RCC 7860 (cell line): ENCODE results near the gene FAM222B.

Experiments
- DNase-seq: peaks from one replicate; pipeline ENCODE4 v3.0.0-alpha.2; 2015; ENCODE audit warnings: low spot score
- FAIRE-seq: peaks from 2 replicates; lab custom pipeline; 2012; peaks lifted over from hg19 to GRCh38; lab: Jason Lieb, UNC

Gene FAM222B

DNA sequence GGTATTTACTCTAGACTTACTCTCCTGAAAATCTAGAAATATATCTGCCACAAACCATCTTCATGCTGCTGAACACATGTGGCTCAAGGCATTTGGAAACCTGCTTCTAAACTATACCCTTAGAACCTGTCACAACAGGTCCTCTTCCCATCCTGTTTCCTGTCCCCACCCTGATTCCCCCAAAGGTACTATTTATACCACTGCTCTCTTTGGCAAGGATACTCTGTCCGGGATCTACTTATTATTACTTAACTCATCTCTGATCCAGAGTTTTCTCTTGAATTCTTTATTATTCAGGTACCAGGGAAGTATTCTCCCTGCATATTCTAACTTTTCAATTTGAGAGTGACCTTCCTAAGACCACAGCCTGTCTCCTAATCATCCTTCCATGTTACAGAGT lies 65.4 kb downstream of the FAM222B start:
- DNase-seq: no peak
- no peak for FAIRE-seq

DNA sequence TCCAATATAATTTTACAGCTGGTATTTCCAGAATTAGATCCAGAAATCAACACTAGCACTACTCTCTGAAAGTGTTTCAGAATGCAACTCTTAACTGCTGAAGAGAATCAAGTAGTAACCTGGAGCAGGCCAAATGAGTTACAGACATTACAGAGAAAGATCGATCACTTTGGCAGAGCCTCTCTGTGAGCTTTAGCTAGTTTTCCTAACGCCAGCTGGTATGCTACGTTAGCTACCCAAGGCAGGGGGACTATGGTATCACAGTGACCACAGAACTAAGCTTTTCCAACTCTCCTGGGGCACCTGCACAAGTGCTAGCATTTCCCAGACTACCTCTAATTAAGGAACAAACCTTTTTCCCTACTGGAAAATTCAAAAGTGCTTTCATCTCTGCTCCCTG lies 68.4 kb downstream of the FAM222B start:
- no peak for DNase-seq
- FAIRE-seq: no peak

DNA sequence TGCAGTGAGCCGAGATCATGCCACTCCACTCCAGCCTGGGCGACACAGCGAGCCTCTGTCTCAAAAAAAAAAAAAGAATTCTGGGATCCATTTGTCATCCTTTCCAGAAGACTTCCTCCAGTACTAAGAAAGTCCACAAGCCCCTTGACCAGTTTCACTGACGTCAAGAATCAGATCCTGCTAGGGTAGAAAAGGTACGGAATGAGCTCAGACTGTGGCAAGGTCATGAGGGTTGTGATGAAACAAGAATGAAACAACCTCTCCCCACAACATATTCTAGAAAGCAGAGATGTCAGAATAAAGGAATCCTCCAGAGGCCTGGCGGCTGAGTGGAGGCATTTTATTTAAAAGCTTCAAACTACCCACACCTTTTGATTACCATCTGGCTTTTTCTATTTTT lies 68.9 kb downstream of the FAM222B start:
- FAIRE-seq (no peak), DNase-seq (no peak)

DNA sequence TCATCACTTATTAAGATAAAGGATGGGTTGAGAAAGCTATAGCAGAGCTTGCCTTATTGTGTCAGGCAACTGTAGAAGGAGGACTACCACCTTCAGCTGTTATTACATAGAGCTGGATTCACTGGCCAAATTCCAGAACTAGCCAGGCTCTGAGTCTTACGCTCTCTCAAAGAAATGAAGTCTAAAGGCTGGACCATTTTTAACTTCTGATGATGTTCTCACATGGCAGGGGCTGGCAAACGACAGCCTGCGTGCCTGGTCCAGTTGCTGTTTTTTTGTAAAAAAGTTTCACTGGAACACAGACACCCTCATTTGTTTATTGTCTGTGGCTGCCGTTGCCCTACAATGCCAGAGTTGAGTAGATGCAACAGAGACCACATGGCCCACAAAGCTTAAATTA lies 77.6 kb downstream of the FAM222B start:
- DNase-seq (no peak), FAIRE-seq (no peak)

DNA sequence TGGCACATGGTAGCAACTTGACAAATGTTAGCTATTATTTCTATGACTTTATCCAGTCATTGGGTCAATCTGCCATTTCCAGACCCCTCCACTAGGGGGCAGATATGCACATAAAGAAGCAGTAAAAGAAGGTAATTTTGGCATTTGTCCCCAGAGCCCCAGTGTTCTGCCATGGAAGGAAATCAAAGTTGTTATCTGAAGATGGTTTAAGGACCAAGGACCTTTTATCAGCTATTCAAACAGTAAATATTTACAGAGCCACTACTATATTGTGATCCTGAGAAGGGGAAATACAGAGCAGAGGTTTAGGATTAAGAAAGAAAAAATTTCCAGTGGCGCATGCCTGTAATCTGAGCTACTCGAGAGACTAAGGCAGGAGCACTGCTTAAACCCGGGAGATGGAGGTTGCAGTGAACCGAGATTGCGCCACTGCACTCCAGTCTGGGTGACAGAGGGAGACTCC lies 78.8 kb downstream of the FAM222B start:
- peak; percentile 33 for DNase-seq
- FAIRE-seq: peak; percentile 65

DNA sequence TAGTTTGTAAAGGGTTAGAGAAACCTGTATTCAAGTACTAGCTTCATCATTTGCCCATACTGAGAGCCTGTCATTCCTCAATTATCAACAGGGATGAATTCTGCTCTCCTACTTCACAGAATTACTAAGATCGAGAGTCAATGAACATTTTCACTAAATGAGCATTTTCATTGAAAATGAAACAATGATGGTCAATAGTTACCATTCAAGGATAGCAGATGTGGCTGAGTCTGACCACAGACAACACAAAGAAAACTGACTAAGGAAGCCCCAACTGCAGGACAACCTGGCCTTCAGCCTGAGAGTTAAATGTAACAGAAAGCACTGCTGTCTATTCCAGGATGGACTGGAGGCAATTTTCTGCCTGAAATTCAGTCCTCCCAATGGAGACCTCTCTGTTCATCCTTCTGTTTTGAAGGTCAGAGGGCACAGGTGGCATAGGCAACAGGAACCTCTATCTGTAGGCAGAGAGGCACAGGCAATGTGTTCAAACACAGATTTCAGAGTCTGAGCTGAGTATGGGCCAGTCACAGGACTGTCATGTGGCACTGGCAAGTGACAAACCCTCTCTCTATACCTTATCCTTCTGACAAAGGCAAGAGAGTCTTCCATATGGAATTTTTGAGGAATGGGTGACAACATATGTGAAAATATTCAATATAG lies 79.3 kb downstream of the FAM222B start:
- DNase-seq (no peak), FAIRE-seq (no peak)

DNA sequence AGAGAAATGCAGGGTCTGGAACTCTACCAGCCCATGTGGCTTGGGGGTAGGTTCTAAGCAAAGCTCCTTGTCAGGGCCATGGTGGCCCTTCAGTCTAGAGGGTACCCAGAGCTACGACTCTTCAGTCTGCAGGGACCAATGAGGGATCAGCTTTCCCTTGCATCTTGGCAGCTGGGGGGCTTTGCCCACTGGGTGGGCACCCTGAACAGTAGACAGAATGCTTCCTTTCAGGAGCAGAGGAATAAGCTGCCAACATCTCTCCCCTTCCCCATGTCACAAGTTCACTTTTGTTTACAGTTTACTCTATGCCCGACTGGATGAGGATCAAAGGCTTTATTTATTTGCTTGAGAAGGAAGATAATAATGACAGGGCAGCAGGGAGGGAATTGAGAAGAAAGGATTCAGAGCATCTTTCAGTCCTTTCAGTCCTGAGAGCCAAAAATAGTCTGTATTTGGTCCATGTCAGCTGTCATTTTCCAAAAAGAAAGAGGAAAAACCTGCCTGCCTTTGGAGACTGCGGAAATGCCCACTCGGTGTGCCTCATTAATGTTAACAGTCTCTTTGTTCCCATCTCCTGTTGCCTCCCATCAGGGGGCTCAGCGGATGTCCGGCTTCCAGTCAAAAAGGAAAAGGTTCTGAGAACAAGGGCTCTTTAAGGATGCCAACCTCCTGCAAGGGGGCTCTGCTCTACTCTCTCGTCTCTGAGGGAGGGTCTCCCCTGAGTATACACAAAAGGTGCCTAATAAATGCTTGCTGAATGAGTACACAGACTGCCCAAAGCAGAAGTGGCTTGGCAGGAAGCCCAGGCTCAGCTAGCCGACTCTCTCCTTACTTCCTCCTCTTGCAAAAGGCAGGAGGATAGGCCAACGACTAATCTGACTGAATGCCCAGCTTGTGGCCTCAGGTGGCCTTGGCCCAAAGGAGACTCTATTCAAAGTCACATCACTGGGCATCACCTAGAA lies 81.7 kb downstream of the FAM222B start:
- no peak for FAIRE-seq
- DNase-seq: no peak

DNA sequence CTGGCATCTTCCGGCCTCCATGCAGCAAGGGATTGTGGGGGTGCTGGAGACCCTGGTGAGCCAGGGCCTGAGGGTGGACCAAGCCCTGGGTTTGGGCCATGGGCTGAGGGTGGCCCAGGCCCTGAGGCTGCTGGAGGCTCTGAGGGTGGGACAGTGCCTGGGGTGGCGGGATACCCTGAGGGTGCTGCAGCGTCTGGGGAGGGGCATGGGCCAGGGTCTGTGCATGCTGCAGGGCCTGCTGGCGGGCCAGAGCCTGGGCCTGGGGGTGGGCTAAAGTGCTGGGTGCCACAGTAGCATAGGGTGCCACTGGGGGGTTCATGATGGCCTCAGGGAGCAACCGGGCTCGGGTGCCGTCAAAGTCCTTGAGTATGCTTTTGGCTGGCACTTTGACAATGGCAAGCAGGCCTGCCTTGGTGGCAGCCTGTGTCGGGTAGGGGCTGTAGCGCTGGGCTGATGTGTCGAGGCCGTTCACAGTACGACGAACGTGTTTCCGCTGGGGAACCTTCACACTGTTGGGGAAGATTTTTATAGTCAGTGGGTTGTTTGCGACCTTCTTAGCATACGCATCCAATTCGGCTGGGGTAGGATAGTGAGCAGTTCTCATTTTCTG lies 83.2 kb downstream of the FAM222B start:
- FAIRE-seq: no peak

DNA sequence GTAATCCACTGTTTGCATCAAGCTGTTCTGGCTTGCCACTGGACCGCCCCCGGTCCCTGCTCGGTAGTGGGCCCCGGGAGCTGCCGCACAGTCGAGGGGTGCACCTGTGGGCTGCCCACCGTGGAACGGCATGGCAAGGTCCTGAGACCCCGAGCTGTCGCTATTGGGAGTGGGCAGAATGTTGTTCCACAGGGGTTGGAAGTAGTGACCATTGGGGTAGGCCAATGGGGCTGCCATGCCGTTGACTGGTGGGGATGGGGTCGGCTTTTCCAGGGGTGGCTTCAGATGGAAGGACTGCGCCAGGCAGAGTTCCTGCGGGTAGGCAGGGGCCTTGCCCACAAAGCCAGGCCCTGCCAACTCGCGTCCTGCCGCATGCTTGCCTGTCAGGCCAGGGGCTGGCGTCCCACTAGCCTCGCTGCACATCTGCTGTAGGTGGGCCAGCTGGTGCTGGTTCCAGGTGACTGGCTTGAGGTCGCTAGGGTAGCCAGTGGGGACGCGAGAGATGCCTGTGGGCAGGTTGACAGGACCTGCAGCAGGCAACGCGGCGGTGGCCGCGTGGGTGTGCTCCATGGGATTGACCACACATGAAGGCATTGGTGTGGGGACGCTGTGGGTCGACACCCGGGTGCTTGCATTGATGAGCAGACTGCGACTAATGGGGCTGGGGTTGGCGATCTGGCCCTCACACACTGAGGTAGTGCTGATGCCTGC lies 84.0 kb downstream of the FAM222B start:
- DNase-seq: no peak
- no peak for FAIRE-seq

More for the DNA sequence above, 83.2 kb downstream of the FAM222B start:
- DNase-seq: no peak

DNA sequence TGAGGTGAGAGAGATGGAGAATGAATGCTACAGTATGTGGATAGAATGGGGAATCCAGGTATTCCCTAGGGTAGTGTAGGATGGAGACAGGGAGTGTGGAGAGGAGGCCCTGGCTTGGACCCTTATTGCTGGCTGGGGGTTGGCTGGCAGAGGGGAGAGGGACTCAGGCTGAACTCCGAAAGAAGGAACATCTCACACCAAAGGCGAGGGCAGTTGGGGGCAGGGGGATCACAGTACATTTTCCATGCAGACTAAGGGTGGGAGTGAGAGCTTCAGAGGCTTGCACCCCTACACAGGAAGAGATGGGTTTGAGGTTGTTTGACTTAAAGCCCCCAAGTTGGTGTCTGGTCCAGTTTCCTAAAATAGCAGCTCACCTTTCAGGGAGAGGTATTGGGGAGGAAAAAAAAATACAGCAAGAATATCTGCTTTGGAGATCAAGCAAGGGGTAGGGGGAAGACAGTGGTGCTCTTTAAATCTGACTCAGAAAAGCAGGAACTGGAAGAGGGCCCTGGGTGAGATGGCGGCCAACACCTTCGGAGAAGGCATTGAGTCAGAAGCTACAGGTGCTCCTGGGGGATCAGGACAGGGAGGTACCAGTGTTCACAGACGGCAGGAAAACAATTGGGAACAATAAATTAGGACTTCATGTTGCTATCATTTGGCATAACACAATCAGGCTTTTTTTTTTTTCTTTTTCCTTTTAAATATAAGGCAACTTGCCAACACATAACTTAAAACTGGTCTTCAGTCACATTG lies 86.4 kb downstream of the FAM222B start:
- FAIRE-seq: no peak
- no peak for DNase-seq

DNA sequence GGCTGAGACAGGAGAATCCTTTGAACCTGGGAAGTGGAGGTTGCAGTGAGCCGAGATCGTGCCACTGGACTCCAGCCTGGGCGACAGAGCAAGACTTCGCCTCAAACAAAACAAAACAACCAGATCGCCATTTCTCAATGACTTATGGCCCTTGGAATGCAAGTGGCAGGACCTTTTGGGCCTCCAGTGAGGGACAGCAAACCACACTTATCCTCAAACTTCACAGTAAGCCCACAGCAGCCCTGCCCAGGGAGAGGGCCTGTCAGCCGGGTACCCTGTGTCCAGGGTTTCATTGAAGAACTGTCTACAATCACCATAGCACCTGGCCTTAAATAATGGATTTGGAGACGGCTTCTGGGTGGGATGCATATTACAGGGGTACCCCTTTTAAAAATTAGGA lies 87.1 kb downstream of the FAM222B start:
- DNase-seq: peak; percentile 46
- no peak for FAIRE-seq

DNA sequence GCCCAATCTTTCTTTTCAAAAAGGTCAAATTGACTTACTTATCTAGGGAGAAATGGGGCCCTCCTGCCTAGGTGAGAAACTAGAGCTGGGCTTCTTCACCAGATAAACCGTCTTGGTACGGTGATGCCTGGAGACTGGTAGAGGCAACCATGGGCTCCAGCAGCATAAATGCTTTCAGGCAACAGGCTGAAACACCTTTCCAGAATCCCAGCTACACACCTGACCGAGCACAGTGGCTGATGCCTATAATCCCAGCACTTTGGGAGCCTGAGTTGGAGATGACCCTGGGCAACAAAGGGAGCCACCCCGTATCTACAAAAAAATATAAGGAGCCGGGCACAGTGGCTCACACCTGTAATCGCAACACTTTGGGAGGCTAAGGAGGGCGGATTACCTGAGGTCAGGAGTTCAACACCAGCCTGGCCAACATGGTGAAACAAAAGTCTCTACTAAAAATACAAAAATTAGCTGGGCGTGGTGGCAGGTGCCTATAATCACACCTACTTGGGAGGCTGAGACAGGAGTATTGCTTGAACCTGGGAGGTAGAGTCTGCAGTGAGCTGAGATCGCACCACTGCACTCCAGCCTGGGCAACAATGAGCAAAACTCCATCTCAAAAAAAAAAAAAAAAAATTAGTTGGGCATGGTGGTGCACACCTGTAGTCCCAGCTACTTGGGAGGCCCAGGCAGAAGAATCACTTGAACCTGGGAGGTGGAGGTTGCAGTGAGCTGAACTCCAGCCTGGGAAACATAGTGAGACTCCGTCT lies 90.8 kb downstream of the FAM222B start:
- FAIRE-seq: no peak

DNA sequence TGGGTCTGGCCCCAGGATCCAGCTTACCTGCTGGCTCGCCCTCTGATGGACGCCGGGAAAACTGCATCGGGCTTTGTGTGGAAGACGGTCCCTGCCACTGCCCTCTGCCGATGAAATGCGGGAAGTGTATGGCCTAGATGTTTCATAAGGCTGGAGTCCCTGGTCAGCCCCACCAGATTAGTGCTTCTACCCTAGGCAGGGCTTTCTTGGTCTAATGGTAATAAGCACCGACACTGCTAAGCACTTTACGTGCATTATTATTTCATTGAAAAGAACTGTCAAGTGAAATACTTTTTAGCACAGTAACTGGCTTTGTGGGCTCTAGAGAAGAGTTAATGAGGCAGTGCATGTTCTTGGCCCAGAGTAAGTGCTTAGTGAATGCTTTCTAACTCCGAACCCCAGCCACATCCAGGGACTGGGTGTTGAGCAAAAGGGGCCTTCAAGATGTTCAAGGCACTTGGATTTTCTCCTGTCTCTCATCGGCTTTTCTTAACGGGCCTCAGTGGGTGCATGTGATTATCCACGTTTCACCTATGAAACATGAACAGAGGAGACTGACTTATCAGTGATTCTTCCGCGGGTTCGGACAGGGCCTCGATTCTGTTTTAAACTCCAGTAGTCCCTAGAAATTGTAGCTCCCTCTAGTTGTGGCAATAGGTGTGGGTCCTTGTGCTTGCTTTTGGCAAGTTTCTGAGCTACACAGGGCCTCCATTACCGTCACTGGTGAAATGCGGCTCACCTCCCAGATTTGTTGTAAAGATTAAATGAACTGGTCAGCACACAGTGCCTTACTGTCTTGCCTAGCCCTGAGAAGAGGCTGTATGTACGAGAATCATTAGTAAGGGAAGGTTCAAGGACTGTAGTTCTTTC lies 92.2 kb downstream of the FAM222B start:
- FAIRE-seq (peak; percentile 68), DNase-seq (peak; percentile 82)

More for the DNA sequence above, 90.8 kb downstream of the FAM222B start:
- no peak for DNase-seq

DNA sequence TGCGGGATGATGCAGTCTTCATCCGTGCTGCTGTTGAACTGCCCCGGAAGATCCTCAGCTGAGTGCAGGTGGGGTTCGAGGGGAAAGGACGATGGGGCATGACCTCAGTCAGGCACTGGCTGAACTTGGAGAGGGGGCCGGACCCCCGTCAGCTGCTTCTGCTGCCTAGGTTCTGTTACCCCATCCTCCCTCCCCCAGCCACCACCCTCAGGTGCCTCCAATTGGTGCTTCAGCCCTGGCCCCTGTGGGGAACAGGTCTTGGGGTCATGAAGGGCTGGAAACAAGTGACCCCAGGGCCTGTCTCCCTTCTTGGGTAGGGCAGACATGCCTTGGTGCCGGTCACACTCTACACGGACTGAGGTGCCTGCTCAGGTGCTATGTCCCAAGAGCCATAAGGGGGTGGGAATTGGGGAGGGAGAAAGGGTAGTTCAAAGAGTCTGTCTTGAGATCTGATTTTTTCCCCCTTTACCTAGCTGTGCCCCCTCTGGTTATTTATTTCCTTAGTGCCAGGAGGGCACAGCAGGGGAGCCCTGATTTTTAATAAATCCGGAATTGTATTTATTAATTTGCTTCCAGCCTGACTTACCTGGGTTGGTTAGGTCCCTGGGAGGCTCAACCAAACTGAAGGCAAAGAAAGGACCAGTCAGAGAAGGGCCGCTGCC lies 92.9 kb downstream of the FAM222B start:
- DNase-seq (no peak), FAIRE-seq (no peak)

DNA sequence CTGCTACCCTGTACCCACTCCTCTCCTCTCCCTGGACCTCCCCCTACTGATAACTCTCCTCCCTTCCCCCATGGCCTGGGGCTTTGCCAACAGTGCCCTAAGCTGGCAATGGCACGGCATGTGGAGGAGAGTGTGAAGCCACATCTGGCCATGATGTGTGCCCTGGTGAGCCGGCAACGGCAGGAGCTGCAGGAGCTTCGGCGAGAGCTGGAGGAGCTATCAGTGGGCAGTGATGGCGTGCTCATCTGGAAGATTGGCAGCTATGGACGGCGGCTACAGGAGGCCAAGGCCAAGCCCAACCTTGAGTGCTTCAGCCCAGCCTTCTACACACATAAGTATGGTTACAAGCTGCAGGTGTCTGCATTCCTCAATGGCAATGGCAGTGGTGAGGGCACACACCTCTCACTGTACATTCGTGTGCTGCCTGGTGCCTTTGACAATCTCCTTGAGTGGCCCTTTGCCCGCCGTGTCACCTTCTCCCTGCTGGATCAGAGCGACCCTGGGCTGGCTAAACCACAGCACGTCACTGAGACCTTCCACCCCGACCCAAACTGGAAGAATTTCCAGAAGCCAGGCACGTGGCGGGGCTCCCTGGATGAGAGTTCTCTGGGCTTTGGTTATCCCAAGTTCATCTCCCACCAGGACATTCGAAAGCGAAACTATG lies 93.6 kb downstream of the FAM222B start:
- FAIRE-seq (no peak), DNase-seq (no peak)

DNA sequence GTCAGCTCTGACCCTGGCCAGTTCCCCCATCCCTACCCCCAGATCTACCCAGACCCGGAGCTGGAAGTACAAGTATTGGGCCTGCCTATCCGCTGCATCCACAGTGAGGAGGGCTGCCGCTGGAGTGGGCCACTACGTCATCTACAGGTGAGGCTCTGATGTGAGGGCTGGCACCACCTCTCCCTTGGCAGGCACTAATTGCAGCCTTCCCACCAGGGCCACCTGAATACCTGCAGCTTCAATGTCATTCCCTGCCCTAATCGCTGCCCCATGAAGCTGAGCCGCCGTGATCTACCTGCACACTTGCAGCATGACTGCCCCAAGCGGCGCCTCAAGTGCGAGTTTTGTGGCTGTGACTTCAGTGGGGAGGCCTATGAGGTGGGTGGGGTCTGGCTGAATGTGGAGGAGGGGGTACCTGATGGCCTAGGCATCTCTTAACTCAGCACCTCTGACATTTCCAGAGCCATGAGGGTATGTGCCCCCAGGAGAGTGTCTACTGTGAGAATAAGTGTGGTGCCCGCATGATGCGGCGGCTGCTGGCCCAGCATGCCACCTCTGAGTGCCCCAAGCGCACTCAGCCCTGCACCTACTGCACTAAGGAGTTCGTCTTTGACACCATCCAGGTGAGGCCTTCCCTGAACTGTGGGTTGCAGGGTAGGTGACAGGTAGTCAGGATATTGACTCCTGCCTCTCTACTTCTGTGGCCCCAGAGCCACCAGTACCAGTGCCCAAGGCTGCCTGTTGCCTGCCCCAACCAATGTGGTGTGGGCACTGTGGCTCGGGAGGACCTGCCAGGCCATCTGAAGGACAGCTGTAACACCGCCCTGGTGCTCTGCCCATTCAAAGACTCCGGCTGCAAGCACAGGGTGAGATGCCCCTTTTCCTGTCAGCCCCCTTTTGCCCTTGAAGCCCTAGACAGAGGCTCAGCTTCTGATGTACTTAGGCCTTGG lies 94.5 kb downstream of the FAM222B start:
- DNase-seq (no peak), FAIRE-seq (no peak)
